ENCODE measurements around the gene ADAM15. TPM values are rescaled to one million over a fixed set of nuclear protein-coding genes. Genes with fewer than 3 reads are reported as not detected.

Gene ADAM15
- total RNA-seq, 1 experiment from 2014 or later = 30.6 TPM

DNA sequence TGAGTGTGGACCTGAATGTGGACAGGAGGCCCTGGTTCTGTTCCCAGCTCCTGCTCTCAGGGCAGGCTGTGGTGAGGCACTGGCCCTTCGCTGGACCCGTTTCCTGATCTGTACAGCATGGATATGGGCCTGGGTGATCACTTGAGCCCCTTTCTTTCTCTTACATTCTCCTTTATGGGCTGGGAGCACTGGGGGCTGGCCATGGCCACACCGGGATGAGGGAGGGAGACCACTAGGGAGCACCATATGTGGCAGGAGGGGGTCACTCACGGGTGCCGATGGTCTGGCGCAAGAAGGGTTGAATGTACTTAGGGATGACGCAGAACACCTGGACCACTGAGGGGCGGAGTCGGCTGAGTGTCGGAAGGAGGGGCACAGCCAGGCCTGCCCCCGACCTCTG is 20.2 kb upstream of the ADAM15 start:
- no peak for DNase-seq
- H3K4me1 ChIP-seq (ENCODE audit: insufficient read depth, low read length) = no peaks in the 10 kb centered on the region
- no peaks in the 10 kb centered on the region for H4K20me1 ChIP-seq (ENCODE audit: control insufficient read depth, insufficient read depth, insufficient read length)
- H3K79me1 ChIP-seq (ENCODE audit: insufficient read depth, low read depth, low read length, poor library complexity, severe bottlenecking) = no peaks in the 10 kb centered on the region
- H3K4me2 ChIP-seq (ENCODE audit: insufficient read depth, insufficient read length, low read length) = no peak overlapping the region
- Mint-ChIP-seq H3K9me3 (no peaks in the 10 kb centered on the region), H3K27me3 (ENCODE audit: low read depth) (peaks cover 24% of the 10 kb centered on the region), H3K4me3 (no peak overlapping the region), H3K36me3 (ENCODE audit: insufficient read depth in 1 of 3, low read depth in 3 of 3) (no peaks in the 10 kb centered on the region), H3K27ac (no peak overlapping the region), H3K4me1 (peaks cover 0 to 8% of the 10 kb centered on the region in 2 experiments; a peak in 2 of 4 replicates)
- H3K9me3 ChIP-seq (ENCODE audit: control insufficient read depth, low read depth, low read length) = no peaks in the 10 kb centered on the region
- H3T11ph ChIP-seq (ENCODE audit: low read length) = no peak overlapping the region
- H2BK20ac ChIP-seq (ENCODE audit: low read depth, low read length, poor library complexity, severe bottlenecking) = no peak overlapping the region
- no peak overlapping the region for H2BK12ac ChIP-seq (ENCODE audit: insufficient read length, low read depth, low read length)
- H2AK5ac ChIP-seq (ENCODE audit: insufficient read length, low read length) = no peak overlapping the region
- H3K27ac ChIP-seq (ENCODE audit: insufficient read length, low read depth, low read length) = no peak overlapping the region
- no peaks in the 10 kb centered on the region for H3K27me3 ChIP-seq (ENCODE audit: insufficient read depth, low read length)
- H2BK15ac ChIP-seq (ENCODE audit: low read depth, low read length) = no peak overlapping the region
- no CpG with 5 or more reads among the region's 11 CpGs for WGBS (ENCODE audit: extremely low coverage, insufficient read length, low lambda C conversion rate)
- TF ChIP-seq CTCF (conservative IDR thresholded peaks at IDR 0.05) = no peak
- no peak overlapping the region for H3K4ac ChIP-seq (ENCODE audit: low read depth, low read length)
- no peak overlapping the region for H3K56ac ChIP-seq (ENCODE audit: insufficient read length, low read depth, low read length)
- H2BK5ac ChIP-seq (ENCODE audit: insufficient read length, low read length) = no peak overlapping the region
- H4K91ac ChIP-seq (ENCODE audit: insufficient read length, low read depth, low read length) = no peak overlapping the region
- no peak overlapping the region for H4K5ac ChIP-seq (ENCODE audit: insufficient read length, low read depth, low read length)
- H3K79me2 ChIP-seq (ENCODE audit: insufficient read depth, low read length) = no peaks in the 10 kb centered on the region
- H2AFZ ChIP-seq (ENCODE audit: low read length) = no peak overlapping the region
- no peaks in the 10 kb centered on the region for H3K23me2 ChIP-seq (ENCODE audit: insufficient read length, low read depth, low read length, poor library complexity, severe bottlenecking)
- H3K14ac ChIP-seq (ENCODE audit: insufficient read depth, low read length) = no peak overlapping the region
- H2BK120ac ChIP-seq (ENCODE audit: low read depth, low read length, poor library complexity, severe bottlenecking) = no peak overlapping the region
- H4K8ac ChIP-seq (replicated peaks; ENCODE audit: insufficient read length, low read depth, low read length) = no peak overlapping the region
- no peak overlapping the region for H3K18ac ChIP-seq (ENCODE audit: insufficient read length, low read depth, low read length)
- no peak overlapping the region for H3K23ac ChIP-seq (ENCODE audit: insufficient read length, low read depth, low read length)
- no peak overlapping the region for H3K9ac ChIP-seq (ENCODE audit: extremely low read depth, insufficient read length, low read length)
